ENCODE data around the gene ETFA.

The ETFA gene

GRCh38 chr15:76353023-76353577 lies 41.8 kb upstream of the ETFA start:
- POLR2A ChIA-PET, result interaction anchor here (0.6 kb wide), 1 partner anchor 293 kb away, joined by 3 read pairs; no protein-coding TSS in a partner anchor

DNA sequence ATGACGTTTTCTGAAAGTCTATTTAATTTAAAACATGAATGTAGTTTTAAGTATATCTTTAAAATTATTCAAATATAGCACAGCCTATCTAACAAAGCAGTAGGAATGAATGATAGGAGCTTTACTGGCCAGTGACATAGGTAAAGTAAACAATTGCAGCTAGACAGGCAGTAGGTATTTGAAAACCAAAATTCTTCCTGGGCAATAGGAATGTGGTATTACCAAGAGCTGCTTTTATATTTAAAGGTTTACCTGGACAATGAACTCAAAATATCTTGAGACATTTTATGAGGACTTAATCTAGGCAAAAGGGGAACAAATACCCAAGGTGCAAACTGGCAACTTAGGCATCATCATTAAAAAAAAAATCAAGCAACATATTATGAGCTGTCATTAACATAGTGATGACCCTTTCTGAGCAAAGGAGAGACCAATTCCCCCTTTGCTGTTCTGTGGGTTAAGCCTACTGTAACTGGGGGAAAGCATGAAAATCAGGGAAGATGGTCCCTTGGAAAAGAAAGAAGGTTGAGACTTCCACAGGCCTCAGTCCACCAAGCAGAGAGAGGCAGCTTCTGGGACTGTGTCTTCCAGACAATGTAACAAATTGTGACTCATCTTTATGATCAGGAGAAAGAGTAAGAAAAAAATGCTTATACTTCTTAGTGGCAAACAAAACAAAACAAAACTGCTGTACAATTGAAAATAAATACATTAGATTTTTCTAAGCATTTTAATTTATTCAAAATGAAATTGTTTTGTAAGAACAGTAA lies 38.2 kb upstream of the ETFA start:
- Histone ChIP-seq H3K36me3 (ENCODE audit: control insufficient read depth in 4 of 4, insufficient read depth in 4 of 4, low read length in 3 of 4) (peaks cover 0 to 3% (median 0%) of the 10 kb centered on the region in 4 experiments), H3K27me3 (replicated peaks in 2 of 5; ENCODE audit: control insufficient read depth in 4 of 5, insufficient read depth in 5 of 5, low read length in 4 of 5) (peaks cover 23 to 58% (median 31%) of the 10 kb centered on the region in 5 experiments), H3K27ac (ENCODE audit: insufficient read depth in 1 of 2, low read depth in 1 of 2, low read length in 2 of 2, poor library complexity in 1 of 2, severe bottlenecking in 2 of 2) (no peak overlapping the region), H3K4me3 (ENCODE audit: control insufficient read depth in 1 of 7, extremely low read depth in 1 of 7, insufficient read depth in 4 of 7, low read depth in 2 of 7, low read length in 6 of 7) (no peak overlapping the region), H3K4me1 (ENCODE audit: control extremely low read depth in 1 of 4, control insufficient read depth in 4 of 4, insufficient read depth in 4 of 4, low read length in 3 of 4) (peaks cover 0 to 19% (median 18%) of the 10 kb centered on the region in 4 experiments), H3K9me3 (ENCODE audit: control extremely low read depth in 1 of 5, control insufficient read depth in 4 of 5, insufficient read depth in 2 of 5, low read depth in 1 of 5, low read length in 4 of 5) (no peaks in the 10 kb centered on the region)
- DNase-seq, result no peak
- no CpG with 5 or more reads among the region's 1 CpG for WGBS (ENCODE audit: insufficient coverage)
- ChIA-PET POLR2A (no interaction called here), CTCF (interaction anchor here (0.7 to 1.4 kb wide), 2 partner anchors 9 to 13 kb away, joined by 3 to 4 read pairs; partner anchors contain the start of gene ISL2)

More at GRCh38 chr15:76353023-76353577, 41.8 kb upstream of the ETFA start:
- Histone ChIP-seq H3K27ac (ENCODE audit: insufficient read depth in 1 of 2, low read depth in 1 of 2, low read length in 2 of 2, poor library complexity in 1 of 2, severe bottlenecking in 2 of 2) (no peak overlapping the region), H3K4me1 (ENCODE audit: control extremely low read depth in 1 of 4, control insufficient read depth in 4 of 4, insufficient read depth in 4 of 4, low read length in 3 of 4) (no peaks in the 10 kb centered on the region), H3K36me3 (ENCODE audit: control insufficient read depth in 4 of 4, insufficient read depth in 4 of 4, low read length in 3 of 4) (peaks cover 0 to 4% (median 0%) of the 10 kb centered on the region in 4 experiments), H3K9me3 (ENCODE audit: control extremely low read depth in 1 of 5, control insufficient read depth in 4 of 5, insufficient read depth in 2 of 5, low read depth in 1 of 5, low read length in 4 of 5) (peaks cover 0 to 2% (median 0%) of the 10 kb centered on the region in 5 experiments), H3K27me3 (replicated peaks in 2 of 5; ENCODE audit: control insufficient read depth in 4 of 5, insufficient read depth in 5 of 5, low read length in 4 of 5) (peaks cover 4 to 22% (median 7%) of the 10 kb centered on the region in 5 experiments), H3K4me3 (ENCODE audit: control insufficient read depth in 1 of 7, extremely low read depth in 1 of 7, insufficient read depth in 4 of 7, low read depth in 2 of 7, low read length in 6 of 7) (no peak overlapping the region)
- CTCF ChIA-PET, result no interaction called here
- WGBS (ENCODE audit: insufficient coverage), result no CpG with 5 or more reads among the region's 1 CpG
- DNase-seq, result no peak

- Histone ChIP-seq H3K4me3 (ENCODE audit: control insufficient read depth in 1 of 7, extremely low read depth in 1 of 7, insufficient read depth in 4 of 7, low read depth in 2 of 7, low read length in 6 of 7) (peak overlapping the region in 1 of 7 experiments; percentile 43), H3K36me3 (ENCODE audit: control insufficient read depth in 4 of 4, insufficient read depth in 4 of 4, low read length in 3 of 4) (peaks cover 0 to 3% (median 0%) of the 10 kb centered on the region in 4 experiments), H3K27me3 (replicated peaks in 2 of 5; ENCODE audit: control insufficient read depth in 4 of 5, insufficient read depth in 5 of 5, low read length in 4 of 5) (peaks cover 30 to 78% (median 43%) of the 10 kb centered on the region in 5 experiments), H3K4me1 (ENCODE audit: control extremely low read depth in 1 of 4, control insufficient read depth in 4 of 4, insufficient read depth in 4 of 4, low read length in 3 of 4) (peaks cover 0 to 27% (median 24%) of the 10 kb centered on the region in 4 experiments), H3K27ac (ENCODE audit: insufficient read depth in 1 of 2, low read depth in 1 of 2, low read length in 2 of 2, poor library complexity in 1 of 2, severe bottlenecking in 2 of 2) (no peak overlapping the region), H3K9me3 (ENCODE audit: control extremely low read depth in 1 of 5, control insufficient read depth in 4 of 5, insufficient read depth in 2 of 5, low read depth in 1 of 5, low read length in 4 of 5) (no peaks in the 10 kb centered on the region)
- 43% methylated on average over 8 of the region's 13 CpGs for WGBS (ENCODE audit: insufficient coverage)
- ChIA-PET POLR2A (no interaction called here), CTCF (interaction anchor here (3.0 to 4.1 kb wide), 3 partner anchors 8 to 17 kb away, joined by 8 to 28 read pairs (median 13); partner anchors contain the start of gene ISL2)
- peak in 2 of 3 donors; percentile 29 to 40 for DNase-seq
These were observed 36.3 kb upstream of the ETFA start for GRCh38 chr15:76347482-76348055.

GRCh38 chr15:76346669-76347481 lies 35.6 kb upstream of the ETFA start:
- H3K27ac ChIP-seq (ENCODE audit: insufficient read depth in 1 of 2, low read depth in 1 of 2, low read length in 2 of 2, poor library complexity in 1 of 2, severe bottlenecking in 2 of 2), result no peak overlapping the region
- H3K4me3 ChIP-seq (ENCODE audit: control insufficient read depth in 1 of 7, extremely low read depth in 1 of 7, insufficient read depth in 4 of 7, low read depth in 2 of 7, low read length in 6 of 7), result peak overlapping the region in 6 of 7 experiments; percentile 10 to 64 (median 46)
- peaks cover 0 to 3% (median 0%) of the 10 kb centered on the region in 4 experiments for H3K36me3 ChIP-seq (ENCODE audit: control insufficient read depth in 4 of 4, insufficient read depth in 4 of 4, low read length in 3 of 4)
- peak in 2 of 3 donors; percentile 74 to 76 for DNase-seq
- WGBS (ENCODE audit: insufficient coverage), result 3% methylated on average over 54 of the region's 74 CpGs
- H3K9me3 ChIP-seq (ENCODE audit: control extremely low read depth in 1 of 5, control insufficient read depth in 4 of 5, insufficient read depth in 2 of 5, low read depth in 1 of 5, low read length in 4 of 5), result no peaks in the 10 kb centered on the region
- H3K4me1 ChIP-seq (ENCODE audit: control extremely low read depth in 1 of 4, control insufficient read depth in 4 of 4, insufficient read depth in 4 of 4, low read length in 3 of 4), result peaks cover 0 to 31% (median 27%) of the 10 kb centered on the region in 4 experiments
- POLR2A ChIA-PET, result no interaction called here
- H3K27me3 ChIP-seq (replicated peaks in 2 of 5; ENCODE audit: control insufficient read depth in 4 of 5, insufficient read depth in 5 of 5, low read length in 4 of 5), result peaks cover 30 to 83% (median 47%) of the 10 kb centered on the region in 5 experiments
- CTCF ChIA-PET, result interaction anchor here (3.0 to 4.1 kb wide), 3 partner anchors 8 to 17 kb away, joined by 8 to 28 read pairs (median 13); partner anchors contain the start of gene ISL2

GRCh38 chr15:76345880-76346668 lies 34.8 kb upstream of the ETFA start:
- ChIA-PET POLR2A (no interaction called here), CTCF (interaction anchor here (2.1 to 4.1 kb wide), 4 partner anchors 9 to 56 kb away, joined by 7 to 28 read pairs (median 10); partner anchors contain the start of gene ISL2)
- WGBS (ENCODE audit: insufficient coverage), result 2% methylated on average over 50 of the region's 65 CpGs
- Histone ChIP-seq H3K4me3 (ENCODE audit: control insufficient read depth in 1 of 7, extremely low read depth in 1 of 7, insufficient read depth in 4 of 7, low read depth in 2 of 7, low read length in 6 of 7) (peak overlapping the region in 6 of 7 experiments; percentile 30 to 64 (median 46)), H3K9me3 (ENCODE audit: control extremely low read depth in 1 of 5, control insufficient read depth in 4 of 5, insufficient read depth in 2 of 5, low read depth in 1 of 5, low read length in 4 of 5) (no peaks in the 10 kb centered on the region), H3K27me3 (replicated peaks in 2 of 5; ENCODE audit: control insufficient read depth in 4 of 5, insufficient read depth in 5 of 5, low read length in 4 of 5) (peaks cover 30 to 91% (median 50%) of the 10 kb centered on the region in 5 experiments), H3K27ac (ENCODE audit: insufficient read depth in 1 of 2, low read depth in 1 of 2, low read length in 2 of 2, poor library complexity in 1 of 2, severe bottlenecking in 2 of 2) (no peak overlapping the region), H3K36me3 (ENCODE audit: control insufficient read depth in 4 of 4, insufficient read depth in 4 of 4, low read length in 3 of 4) (peaks cover 0 to 3% (median 0%) of the 10 kb centered on the region in 4 experiments), H3K4me1 (ENCODE audit: control extremely low read depth in 1 of 4, control insufficient read depth in 4 of 4, insufficient read depth in 4 of 4, low read length in 3 of 4) (peaks cover 0 to 39% (median 35%) of the 10 kb centered on the region in 4 experiments)
- peak in 2 of 3 donors; percentile 22 to 44 for DNase-seq

DNA sequence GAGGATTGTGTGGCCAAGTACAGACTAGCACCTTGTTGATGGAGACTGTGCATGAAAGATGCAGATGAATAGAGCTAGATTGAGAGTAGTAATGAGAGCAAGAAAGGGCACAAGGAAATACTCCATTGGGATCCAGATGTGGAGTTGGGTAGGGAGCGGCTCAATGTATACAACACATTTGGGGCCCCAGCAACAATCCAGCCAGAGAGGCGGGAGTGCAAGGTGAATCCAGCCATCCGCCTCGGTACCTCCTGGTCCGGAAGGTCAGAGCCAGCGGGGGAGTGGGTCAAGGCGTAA lies 34.3 kb upstream of the ETFA start:
- peak in 1 of 3 donors; percentile 13 for DNase-seq
- Histone ChIP-seq H3K27ac (ENCODE audit: insufficient read depth in 1 of 2, low read depth in 1 of 2, low read length in 2 of 2, poor library complexity in 1 of 2, severe bottlenecking in 2 of 2) (no peak overlapping the region), H3K36me3 (ENCODE audit: control insufficient read depth in 4 of 4, insufficient read depth in 4 of 4, low read length in 3 of 4) (peaks cover 0 to 3% (median 0%) of the 10 kb centered on the region in 4 experiments), H3K4me1 (ENCODE audit: control extremely low read depth in 1 of 4, control insufficient read depth in 4 of 4, insufficient read depth in 4 of 4, low read length in 3 of 4) (peaks cover 0 to 44% (median 40%) of the 10 kb centered on the region in 4 experiments), H3K4me3 (ENCODE audit: control insufficient read depth in 1 of 7, extremely low read depth in 1 of 7, insufficient read depth in 4 of 7, low read depth in 2 of 7, low read length in 6 of 7) (no peak overlapping the region), H3K27me3 (replicated peaks in 2 of 5; ENCODE audit: control insufficient read depth in 4 of 5, insufficient read depth in 5 of 5, low read length in 4 of 5) (peaks cover 30 to 94% (median 53%) of the 10 kb centered on the region in 5 experiments), H3K9me3 (ENCODE audit: control extremely low read depth in 1 of 5, control insufficient read depth in 4 of 5, insufficient read depth in 2 of 5, low read depth in 1 of 5, low read length in 4 of 5) (no peaks in the 10 kb centered on the region)
- 17% methylated on average over 7 of the region's 7 CpGs for WGBS (ENCODE audit: insufficient coverage)
- CTCF ChIA-PET, result interaction anchor here (0.9 to 4.1 kb wide), 5 partner anchors 10 to 55 kb away, joined by 3 to 28 read pairs (median 8); partner anchors contain the start of gene ISL2
- POLR2A ChIA-PET, result no interaction called here

Data from common myeloid progenitor, CD34-positive (primary cell).